Activated T-cell treated with anti-CD3 and anti-CD28 coated beads, Interleukin-2, amount 50 U/mL, for 72 hours (primary cell): ENCODE measurements around the gene TECTA. TPM values are rescaled to one million over a fixed set of nuclear protein-coding genes. Genes with fewer than 3 reads are reported as not detected.
"Not testable (repeated sequence)": the region's sequence is repeated elsewhere in the genome, so short reads cannot be mapped to it uniquely, and the experiment has no call there.

Experiments used
- ATAC-seq, 2 donors: fragments of 150-1000 bp; cut with Tn5 transposase; replicated peaks in 1 of 2; 2 replicates each; pipeline ENCODE4 v1.10.0; 2021; ENCODE audit warnings: moderate library complexity in 2 of 2, mild to moderate bottlenecking in 1 of 2
- DNase-seq, 2 donors: peaks; one replicate each; pipeline ENCODE4 v3.0.0; 2021 to 2022; ENCODE audit warnings: mixed read lengths in 1 of 2
- H3K27ac Mint-ChIP-seq: one replicate; pipeline ENCODE4 v1.8.0; 2022; ENCODE audit warnings: mild to moderate bottlenecking, moderate library complexity, mixed read lengths
- H3K27me3 Mint-ChIP-seq: one replicate; pipeline ENCODE4 v1.8.0; 2022; ENCODE audit warnings: low read depth, mixed read lengths
- H3K36me3 Mint-ChIP-seq, 2 donors: one replicate each; pipeline ENCODE4 v1.8.0; 2022; ENCODE audit warnings: mixed read lengths in 2 of 2, mild to moderate bottlenecking in 1 of 2; ENCODE audit not compliant: insufficient read depth in 2 of 2
- H3K4me1 Mint-ChIP-seq: one replicate; pipeline ENCODE4 v1.8.0; 2022; ENCODE audit warnings: low read depth, mixed read lengths
- H3K4me3 Mint-ChIP-seq, 2 donors: one replicate each; pipeline ENCODE4 v1.8.0; 2022; ENCODE audit warnings: mild to moderate bottlenecking in 2 of 2, mixed read lengths in 2 of 2, moderate library complexity in 2 of 2
- H3K9me3 Mint-ChIP-seq, 2 donors: one replicate each; pipeline ENCODE4 v1.8.0; 2022; ENCODE audit warnings: mixed read lengths in 2 of 2
- total RNA-seq, 2 donors: library from RNA; stranded (reverse); gene quantifications; one replicate each; pipeline ENCODE4 v1.2.3, GENCODE V29; 2022

TECTA gene
- total RNA-seq, 2 donors from 2014 or later: 0.34 to 0.39 TPM

GRCh38 chr11:121214861-121215260 is 113.8 kb downstream of the TECTA start:
- no peaks in the 10 kb centered on the region for H3K4me1 Mint-ChIP-seq
- H3K36me3 Mint-ChIP-seq: no peaks in the 10 kb centered on the region
- DNase-seq (no peak), ATAC-seq (no peak)
- no peaks in the 10 kb centered on the region for H3K9me3 Mint-ChIP-seq
- H3K27me3 Mint-ChIP-seq: peaks cover 37% of the 10 kb centered on the region
- no peak overlapping the region for H3K27ac Mint-ChIP-seq
- no peak overlapping the region for H3K4me3 Mint-ChIP-seq

- Mint-ChIP-seq H3K27me3 (peaks cover 21% of the 10 kb centered on the region), H3K36me3 (no peaks in the 10 kb centered on the region), H3K9me3 (no peaks in the 10 kb centered on the region), H3K4me1 (no peaks in the 10 kb centered on the region), H3K4me3 (no peak overlapping the region), H3K27ac (no peak overlapping the region)
- ATAC-seq (no peak), DNase-seq (no peak)
These were observed 120.6 kb downstream of the TECTA start for GRCh38 chr11:121221496-121222200.

- peaks cover 29% of the 10 kb centered on the region for H3K27me3 Mint-ChIP-seq
- H3K9me3 Mint-ChIP-seq: no peaks in the 10 kb centered on the region
- DNase-seq (no peak), ATAC-seq (no peak)
- no peaks in the 10 kb centered on the region for H3K36me3 Mint-ChIP-seq
- no peak overlapping the region for H3K27ac Mint-ChIP-seq
- H3K4me1 Mint-ChIP-seq: no peaks in the 10 kb centered on the region
- no peak overlapping the region for H3K4me3 Mint-ChIP-seq
These were observed 122.1 kb downstream of the TECTA start for GRCh38 chr11:121223161-121223560.

GRCh38 chr11:121225382-121225781 is 124.3 kb downstream of the TECTA start:
- no peaks in the 10 kb centered on the region for H3K9me3 Mint-ChIP-seq
- no peaks in the 10 kb centered on the region for H3K36me3 Mint-ChIP-seq
- H3K27me3 Mint-ChIP-seq: peaks cover 28% of the 10 kb centered on the region
- no peaks in the 10 kb centered on the region for H3K4me1 Mint-ChIP-seq
- ATAC-seq: no peak
- no peak for DNase-seq
- no peak overlapping the region for H3K4me3 Mint-ChIP-seq
- H3K27ac Mint-ChIP-seq: no peak overlapping the region

GRCh38 chr11:121226415-121227263 is 125.6 kb downstream of the TECTA start:
- Mint-ChIP-seq H3K27me3 (peaks cover 31% of the 10 kb centered on the region), H3K27ac (no peak overlapping the region), H3K4me3 (no peak overlapping the region), H3K9me3 (no peaks in the 10 kb centered on the region), H3K36me3 (no peaks in the 10 kb centered on the region), H3K4me1 (no peaks in the 10 kb centered on the region)
- DNase-seq (no peak), ATAC-seq (no peak)

- no peaks in the 10 kb centered on the region for H3K36me3 Mint-ChIP-seq
- H3K4me3 Mint-ChIP-seq: no peak overlapping the region
- H3K27me3 Mint-ChIP-seq: peaks cover 33% of the 10 kb centered on the region
- H3K9me3 Mint-ChIP-seq: no peaks in the 10 kb centered on the region
- DNase-seq (no peak), ATAC-seq (no peak)
- no peak overlapping the region for H3K27ac Mint-ChIP-seq
- H3K4me1 Mint-ChIP-seq: no peaks in the 10 kb centered on the region
These were observed 127.8 kb downstream of the TECTA start for GRCh38 chr11:121228851-121229250.

GRCh38 chr11:121229495-121230215 is 128.6 kb downstream of the TECTA start:
- peaks cover 38% of the 10 kb centered on the region for H3K27me3 Mint-ChIP-seq
- no peak overlapping the region for H3K4me3 Mint-ChIP-seq

GRCh38 chr11:121231576-121232278 is 130.7 kb downstream of the TECTA start:
- H3K27me3 Mint-ChIP-seq: peaks cover 57% of the 10 kb centered on the region
- no peaks in the 10 kb centered on the region for H3K9me3 Mint-ChIP-seq

More at GRCh38 chr11:121229495-121230215, 128.6 kb downstream of the TECTA start:
- Mint-ChIP-seq H3K27ac (no peak overlapping the region), H3K9me3 (no peaks in the 10 kb centered on the region), H3K4me1 (no peaks in the 10 kb centered on the region), H3K36me3 (no peaks in the 10 kb centered on the region)
- no peak for ATAC-seq
- DNase-seq: no peak

GRCh38 chr11:121235057-121235456 is 134.0 kb downstream of the TECTA start:
- H3K27ac Mint-ChIP-seq: no peak overlapping the region
- H3K4me1 Mint-ChIP-seq: peaks cover 24% of the 10 kb centered on the region
- ATAC-seq: no peak
- H3K9me3 Mint-ChIP-seq: no peaks in the 10 kb centered on the region
- no peak overlapping the region for H3K4me3 Mint-ChIP-seq
- H3K36me3 Mint-ChIP-seq: no peaks in the 10 kb centered on the region
- no peak for DNase-seq
- peaks cover 45% of the 10 kb centered on the region for H3K27me3 Mint-ChIP-seq

More at GRCh38 chr11:121231576-121232278, 130.7 kb downstream of the TECTA start:
- Mint-ChIP-seq H3K4me1 (peaks cover 11% of the 10 kb centered on the region), H3K36me3 (no peaks in the 10 kb centered on the region), H3K4me3 (no peak overlapping the region), H3K27ac (no peak overlapping the region)
- DNase-seq (no peak), ATAC-seq (no peak)

- Mint-ChIP-seq H3K4me1 (peaks cover 24% of the 10 kb centered on the region), H3K9me3 (no peaks in the 10 kb centered on the region), H3K27me3 (peaks cover 32% of the 10 kb centered on the region), H3K36me3 (no peaks in the 10 kb centered on the region), H3K27ac (no peak overlapping the region), H3K4me3 (peak overlapping the region; percentile 39 to 69)
- ATAC-seq: peak; percentile 61 to 80
- DNase-seq: no peak
These were observed 135.3 kb downstream of the TECTA start for GRCh38 chr11:121236115-121237001.

GRCh38 chr11:121237247-121237646 is 136.2 kb downstream of the TECTA start:
- peaks cover 24% of the 10 kb centered on the region for H3K4me1 Mint-ChIP-seq
- not testable (repeated sequence) for H3K9me3 Mint-ChIP-seq, H3K27ac Mint-ChIP-seq, H3K36me3 Mint-ChIP-seq, DNase-seq, ATAC-seq
- H3K4me3 Mint-ChIP-seq: peak overlapping the region in 1 of 2 donors; percentile 69
- H3K27me3 Mint-ChIP-seq: peaks cover 27% of the 10 kb centered on the region
